BJ (cell line): ENCODE measurements around the gene ATP6V1G2. TPM values are rescaled to one million over a fixed set of nuclear protein-coding genes. Genes with fewer than 3 reads are reported as not detected.
"Not testable (repeated sequence)": the region's sequence is repeated elsewhere in the genome, so short reads cannot be mapped to it uniquely, and the experiment has no call there.

Source experiments
- CTCF ChIA-PET: fragments of 350-600 bp; formaldehyde crosslinking; extraction: SDS; loops from one replicate; lab custom pipeline; 2021; ENCODE audit warnings: antibody characterized with exemption, inconsistent platforms; lab: Yijun Ruan, JAX
- POLR2A ChIA-PET: fragments of 300-600 bp; sonication (Branson Sonifier 250); formaldehyde crosslinking; extraction: SDS; loops from one replicate; lab custom pipeline; 2021; ENCODE audit warnings: antibody characterized with exemption; lab: Charles Lee
- DNase-seq: peaks from one replicate; pipeline ENCODE4 v3.0.0-alpha.2; 2011; ENCODE audit warnings: low read depth
- H3K27me3 ChIP-seq: 2 replicates; pipeline ENCODE4 v1.6.0; 2011; ENCODE audit warnings: low read length; ENCODE audit not compliant: control insufficient read depth, insufficient read depth
- H3K36me3 ChIP-seq: 2 replicates; pipeline ENCODE4 v1.5.1; 2011; ENCODE audit warnings: low read length; ENCODE audit not compliant: control insufficient read depth, insufficient read depth
- H3K4me3 ChIP-seq: 2 replicates; pipeline ENCODE4 v1.5.1; 2011; ENCODE audit warnings: low read depth, mild to moderate bottlenecking, control low read depth, low read length
- CTCF ChIP-seq: IDR thresholded peaks from 2 replicates; pipeline ENCODE4 v1.5.1; 2011; ENCODE audit warnings: low read depth, mild to moderate bottlenecking, control low read depth, inconsistent platforms, low read length, moderate library complexity; ENCODE audit not compliant: insufficient read depth
- polyA plus RNA-seq: library from polyadenylated mRNA; depleted of rRNA; stranded (reverse); fragments of >200 nt; gene quantifications from 2 replicates; pipeline ENCODE4 v1.2.3, GENCODE V29; 2011; rRNA removed
- small RNA-seq: library from RNA; depleted of rRNA; stranded (forward); fragments of <200 nt; gene quantifications from one replicate; pipeline ENCODE3, GENCODE V24; 2012; ENCODE audit warnings: low replicate concordance, low read depth; ENCODE audit not compliant: insufficient read length

ATP6V1G2 gene
- polyA plus RNA-seq, 1 experiment, result 2.7 TPM

- CTCF ChIA-PET, result interaction anchor here (0.6 to 1.2 kb wide), 2 partner anchors 48 to 232 kb away, joined by 3 read pairs; partner anchors contain the start of gene ATP6V1G2
- TF ChIP-seq CTCF, result no peak
- no peaks in the 10 kb centered on the region for H3K27me3 ChIP-seq
- H3K4me3 ChIP-seq, result peak overlapping the region; percentile 27
- no peaks in the 10 kb centered on the region for H3K36me3 ChIP-seq
- no peak for DNase-seq
- POLR2A ChIA-PET, result no interaction called here
Measured at GRCh38 chr6:31498748-31499147, 47.7 kb downstream of the ATP6V1G2 start.

- Histone ChIP-seq H3K4me3 (peak within 1 kb of the TSS; percentile 59), H3K27me3 (no peaks in the 10 kb centered on the region), H3K36me3 (no peaks in the 10 kb centered on the region)
- POLR2A ChIA-PET, result no interaction called here
- TF ChIP-seq CTCF, result no peak
- CTCF ChIA-PET, result interaction anchor here (0.6 to 1.2 kb wide), 5 partner anchors 32 to 233 kb away, joined by 3 to 4 read pairs (median 3); partner anchors contain the start of gene ATP6V1G2
- DNase-seq, result no peak
Measured at GRCh38 chr6:31497531-31498476, 48.6 kb downstream of the ATP6V1G2 start, which contains the start of gene MICB. TSS of gene MICB (plus strand) at chr6:31498145. CDS start at chr6:31498194, 49 bp downstream.

- H3K4me3 ChIP-seq, DNase-seq, POLR2A ChIA-PET, H3K36me3 ChIP-seq, H3K27me3 ChIP-seq: not testable (repeated sequence)
- CTCF ChIA-PET, result interaction anchor here (1.0 to 1.2 kb wide), 4 partner anchors 33 to 83 kb away, joined by 3 to 6 read pairs (median 4); partner anchors contain the start of gene ATP6V1G2
Measured at GRCh38 chr6:31496826-31497225, 49.6 kb downstream of the ATP6V1G2 start.

GRCh38 chr6:31495580-31495979 is 50.8 kb downstream of the ATP6V1G2 start:
- TF ChIP-seq CTCF, result no peak
- POLR2A ChIA-PET, result interaction anchor here (0.7 kb wide), 1 partner anchor 47 kb away, joined by 5 read pairs; no protein-coding TSS in a partner anchor
- no peak for DNase-seq
- Histone ChIP-seq H3K4me3 (peak overlapping the region; percentile 71), H3K36me3 (no peaks in the 10 kb centered on the region), H3K27me3 (no peaks in the 10 kb centered on the region)
- CTCF ChIA-PET, result interaction anchor here (1.0 to 4.2 kb wide), 7 partner anchors 34 to 102 kb away, joined by 3 to 44 read pairs (median 6); partner anchors contain the start of genes ATP6V1G2, DDX39B, MCCD1 and NFKBIL1

Small RNAs within 50 kb of the gene (small RNA-seq; reads per million reads assigned to genes)
- not detected for gene AL663061.1
- not detected for gene RF00019
- 242 reads per million, percentile 94 among the genes with 10 or more reads in this experiment for gene SNORD117
- not detected for gene SNORD84

Other genes starting within 250 kb of the ATP6V1G2 start
- gene HLA-B, start 189.4 kb downstream of the ATP6V1G2 start, polyA plus RNA-seq, result 1,142 and 1,777 TPM in 2 replicates
- 71.6 and 96.1 TPM in 2 replicates for gene MICA, start 143.0 kb downstream of the ATP6V1G2 start, polyA plus RNA-seq
- gene MICB, start 48.5 kb downstream of the ATP6V1G2 start, polyA plus RNA-seq, result 21.9 and 23.4 TPM in 2 replicates
- gene MCCD1, start 17.6 kb downstream of the ATP6V1G2 start, polyA plus RNA-seq, result not detected in 2 replicates
- gene DDX39B, start 4.6 kb downstream of the ATP6V1G2 start, polyA plus RNA-seq, result 412 and 584 TPM in 2 replicates
- 10.8 and 13.6 TPM in 2 replicates for gene NFKBIL1, start 1.0 kb upstream of the ATP6V1G2 start, polyA plus RNA-seq
- gene LTA, start 25.7 kb upstream of the ATP6V1G2 start, polyA plus RNA-seq, result not detected in 2 replicates
- gene TNF, start 29.0 kb upstream of the ATP6V1G2 start, polyA plus RNA-seq, result not detected in 2 replicates
- gene LTB, start 35.8 kb upstream of the ATP6V1G2 start, polyA plus RNA-seq, result not detected in 2 replicates
- 0.18 and 0.42 TPM in 2 replicates for gene LST1, start 39.7 kb upstream of the ATP6V1G2 start, polyA plus RNA-seq
- not detected in 2 replicates for gene NCR3, start 46.4 kb upstream of the ATP6V1G2 start, polyA plus RNA-seq
- gene AIF1, start 68.6 kb upstream of the ATP6V1G2 start, polyA plus RNA-seq, result not detected in 2 replicates
- 23.8 and 47.3 TPM in 2 replicates for gene PRRC2A, start 74.1 kb upstream of the ATP6V1G2 start, polyA plus RNA-seq
- gene BAG6, start 106.1 kb upstream of the ATP6V1G2 start, polyA plus RNA-seq, result 42.6 and 113 TPM in 2 replicates
- gene APOM, start 109.3 kb upstream of the ATP6V1G2 start, polyA plus RNA-seq, result 4.2 and 4.8 TPM in 2 replicates
- gene C6orf47, start 114.2 kb upstream of the ATP6V1G2 start, polyA plus RNA-seq, result 9.9 and 13.0 TPM in 2 replicates
- gene GPANK1, start 118.4 kb upstream of the ATP6V1G2 start, polyA plus RNA-seq, result 12.6 and 15.0 TPM in 2 replicates
- gene CSNK2B, start 119.5 kb upstream of the ATP6V1G2 start, polyA plus RNA-seq, result 83.2 and 94.9 TPM in 2 replicates
- gene LY6G5B, start 123.4 kb upstream of the ATP6V1G2 start, polyA plus RNA-seq, result 6.8 and 10.8 TPM in 2 replicates
- 3.1 and 3.6 TPM in 2 replicates for gene LY6G5C, start 134.5 kb upstream of the ATP6V1G2 start, polyA plus RNA-seq
- gene ABHD16A, start 156.7 kb upstream of the ATP6V1G2 start, polyA plus RNA-seq, result 44.2 and 53.3 TPM in 2 replicates
- gene LY6G6F, start 160.3 kb upstream of the ATP6V1G2 start, polyA plus RNA-seq, result not detected in 2 replicates
- gene LY6G6D, start 168.7 kb upstream of the ATP6V1G2 start, polyA plus RNA-seq, result not detected in 2 replicates
- gene LY6G6C, start 175.1 kb upstream of the ATP6V1G2 start, polyA plus RNA-seq, result not detected in 2 replicates
- not detected in 2 replicates for gene MPIG6B, start 176.8 kb upstream of the ATP6V1G2 start, polyA plus RNA-seq
- 43.2 and 69.5 TPM in 2 replicates for gene DDAH2, start 182.7 kb upstream of the ATP6V1G2 start, polyA plus RNA-seq
- 820 and 866 TPM in 2 replicates for gene CLIC1, start 189.9 kb upstream of the ATP6V1G2 start, polyA plus RNA-seq
- gene MSH5, start 193.4 kb upstream of the ATP6V1G2 start, polyA plus RNA-seq, result 9.2 and 10.7 TPM in 2 replicates
- gene SAPCD1, start 216.0 kb upstream of the ATP6V1G2 start, polyA plus RNA-seq, result 1.2 and 1.9 TPM in 2 replicates
- 0.16 and 0.29 TPM in 2 replicates for gene VWA7, start 230.7 kb upstream of the ATP6V1G2 start, polyA plus RNA-seq
- gene VARS1, start 249.1 kb upstream of the ATP6V1G2 start, polyA plus RNA-seq, result 10.9 and 33.9 TPM in 2 replicates